Ishikawa (cell line): ENCODE measurements around the gene PINLYP.
A peak's percentile ranks its signal among the peaks of the same experiment; 100 is the strongest.

ENCODE experiments used
- CEBPB ChIP-seq: IDR thresholded peaks from 2 replicates; pipeline ENCODE4 v1.6.1; 2012
- CREB1 ChIP-seq: IDR thresholded peaks from 2 replicates; pipeline ENCODE4 v1.6.1; 2012; ENCODE audit warnings: low read depth
- EGR1 ChIP-seq: IDR thresholded peaks from 2 replicates; pipeline ENCODE4 v1.6.1; 2012
- EP300 ChIP-seq: IDR thresholded peaks from 2 replicates; pipeline ENCODE4 v1.6.1; 2012; ENCODE audit warnings: borderline replicate concordance
- FOXM1 ChIP-seq: IDR thresholded peaks from 2 replicates; pipeline ENCODE4 v1.6.1; 2012; ENCODE audit warnings: low read depth, borderline replicate concordance
- MAX ChIP-seq: IDR thresholded peaks from 2 replicates; pipeline ENCODE4 v1.6.1; 2012
- NFIC ChIP-seq: IDR thresholded peaks from 2 replicates; pipeline ENCODE4 v1.6.1; 2012
- RAD21 ChIP-seq: IDR thresholded peaks from 2 replicates; pipeline ENCODE4 v1.6.1; 2012; ENCODE audit warnings: low read depth
- REST ChIP-seq: IDR thresholded peaks from 2 replicates; pipeline ENCODE4 v1.6.1; 2012; ENCODE audit warnings: low read depth, mild to moderate bottlenecking
- TAF1 ChIP-seq: IDR thresholded peaks from 2 replicates; pipeline ENCODE4 v1.6.1; 2012; ENCODE audit warnings: low read depth, mild to moderate bottlenecking
- TCF12 ChIP-seq: IDR thresholded peaks from 2 replicates; pipeline ENCODE4 v1.6.1; 2012; ENCODE audit warnings: low read depth
- TEAD4 ChIP-seq: IDR thresholded peaks from 2 replicates; pipeline ENCODE4 v1.6.1; 2012
- USF1 ChIP-seq: IDR thresholded peaks from 2 replicates; pipeline ENCODE4 v1.6.1; 2012
- YY1 ChIP-seq: IDR thresholded peaks from 2 replicates; pipeline ENCODE4 v1.6.1; 2012; ENCODE audit warnings: low read depth
- ZBTB7A ChIP-seq: IDR thresholded peaks from 2 replicates; pipeline ENCODE4 v1.6.1; 2012; ENCODE audit warnings: low read depth

The PINLYP gene

GRCh38 chr19:43594081-43594697, 18.6 kb downstream of the PINLYP start:
- TF ChIP-seq EGR1 (no peak), YY1 (no peak), FOXM1 (no peak), TCF12 (no peak), REST (no peak), ZBTB7A (no peak), NFIC (no peak), TAF1 (no peak)

- TF ChIP-seq RAD21: peak; percentile 40; the same call in 1 of the 2 replicates
- TF ChIP-seq TCF12: no peak
- no peak for TF ChIP-seq NFIC
- no peak for TF ChIP-seq REST
Observed at GRCh38 chr19:43594710-43595604, 19.4 kb downstream of the PINLYP start.

GRCh38 chr19:43595605-43595998, 20.0 kb downstream of the PINLYP start:
- TF ChIP-seq TAF1: no peak
- TF ChIP-seq ZBTB7A: no peak

- TF ChIP-seq CREB1: peak; percentile 98
- 0 out of 2 replicates have a peak, but pooled peaks have one; percentile 4 for TF ChIP-seq NFIC
- TF ChIP-seq RAD21: no peak
- no peak for TF ChIP-seq CEBPB
- peak; percentile 22; the same call in 1 of the 2 replicates for TF ChIP-seq EP300
- TF ChIP-seq USF1: no peak
- peak; percentile 10 for TF ChIP-seq MAX
- peak; percentile 28; the same call in 1 of the 2 replicates for TF ChIP-seq TCF12
- TF ChIP-seq REST: no peak
- TF ChIP-seq TEAD4: no peak
- TF ChIP-seq YY1: 0 out of 2 replicates have a peak, but pooled peaks have one; percentile 7
- peak; percentile 64; the same call in 1 of the 2 replicates for TF ChIP-seq EGR1
- TF ChIP-seq TAF1: peak; percentile 70
Observed at GRCh38 chr19:43595999-43596841, 20.6 kb downstream of the PINLYP start, which contains the start of the genes IRGQ and ZNF576. Gene IRGQ (minus strand): TSS chr19:43596134. CDS start chr19:43595338, 796 bp downstream. Gene ZNF576 (plus strand): TSS chr19:43596595. CDS start chr19:43597109, 514 bp downstream.
